ENCODE data around the gene TNFRSF6B.
"Not testable (repeated sequence)": the region's sequence is repeated elsewhere in the genome, so short reads cannot be mapped to it uniquely, and the experiment has no call there.

Gene TNFRSF6B

DNA sequence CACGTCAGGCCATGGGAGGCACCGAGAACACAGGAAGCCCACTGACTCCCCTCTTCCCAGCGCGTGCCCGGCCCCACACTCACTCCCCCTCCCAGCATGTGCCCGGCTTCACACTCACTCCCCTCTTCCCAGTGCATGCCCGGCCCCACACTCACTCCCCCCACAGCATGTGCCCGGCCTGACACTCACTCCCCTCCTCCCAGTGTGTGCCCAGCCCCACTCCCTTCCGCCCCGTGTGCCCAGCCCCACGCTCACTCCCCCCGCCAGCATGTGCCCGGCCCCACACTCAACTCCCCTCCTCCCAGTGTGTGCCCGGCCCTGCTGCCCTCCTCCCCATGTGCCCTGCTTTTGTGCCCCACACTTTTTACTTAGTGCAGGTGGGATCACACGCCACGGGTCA is 28.6 kb upstream of the TNFRSF6B start:
- no peaks in the 10 kb centered on the region for H3K36me3 ChIP-seq (ENCODE audit: low read length)
- H3K9me2 ChIP-seq (replicated peaks; ENCODE audit: insufficient read depth, low read length) = no peaks in the 10 kb centered on the region
- no peaks in the 10 kb centered on the region for H3K9me3 ChIP-seq (ENCODE audit: insufficient read depth, low read length)
- H3K27ac ChIP-seq (ENCODE audit: low read depth, low read length) = no peak overlapping the region
- H3K79me2 ChIP-seq (ENCODE audit: insufficient read depth, low read length) = no peaks in the 10 kb centered on the region
- no peak overlapping the region for H3K4me2 ChIP-seq (ENCODE audit: low read depth, low read length, poor library complexity, severe bottlenecking)
- H3K9ac ChIP-seq (ENCODE audit: low read length) = no peak overlapping the region
- no peak overlapping the region for H3K4me3 ChIP-seq (ENCODE audit: insufficient read depth, low read length, poor library complexity, severe bottlenecking)
- H3K27me3 ChIP-seq (ENCODE audit: low read length) = no peaks in the 10 kb centered on the region
- H2AFZ ChIP-seq (ENCODE audit: low read depth, low read length, severe bottlenecking) = no peak overlapping the region
- H4K20me1 ChIP-seq (ENCODE audit: low read depth, low read length) = no peaks in the 10 kb centered on the region
- no peaks in the 10 kb centered on the region for H3F3A ChIP-seq (ENCODE audit: insufficient read depth)
- no peak for TF ChIP-seq EZH2phosphoT487 (conservative IDR thresholded peaks at IDR 0.05; ENCODE audit: low read length)
- TF ChIP-seq, protein P1, sequence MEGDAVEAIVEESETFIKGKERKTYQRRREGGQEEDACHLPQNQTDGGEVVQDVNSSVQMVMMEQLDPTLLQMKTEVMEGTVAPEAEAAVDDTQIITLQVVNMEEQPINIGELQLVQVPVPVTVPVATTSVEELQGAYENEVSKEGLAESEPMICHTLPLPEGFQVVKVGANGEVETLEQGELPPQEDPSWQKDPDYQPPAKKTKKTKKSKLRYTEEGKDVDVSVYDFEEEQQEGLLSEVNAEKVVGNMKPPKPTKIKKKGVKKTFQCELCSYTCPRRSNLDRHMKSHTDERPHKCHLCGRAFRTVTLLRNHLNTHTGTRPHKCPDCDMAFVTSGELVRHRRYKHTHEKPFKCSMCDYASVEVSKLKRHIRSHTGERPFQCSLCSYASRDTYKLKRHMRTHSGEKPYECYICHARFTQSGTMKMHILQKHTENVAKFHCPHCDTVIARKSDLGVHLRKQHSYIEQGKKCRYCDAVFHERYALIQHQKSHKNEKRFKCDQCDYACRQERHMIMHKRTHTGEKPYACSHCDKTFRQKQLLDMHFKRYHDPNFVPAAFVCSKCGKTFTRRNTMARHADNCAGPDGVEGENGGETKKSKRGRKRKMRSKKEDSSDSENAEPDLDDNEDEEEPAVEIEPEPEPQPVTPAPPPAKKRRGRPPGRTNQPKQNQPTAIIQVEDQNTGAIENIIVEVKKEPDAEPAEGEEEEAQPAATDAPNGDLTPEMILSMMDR (IDR thresholded peaks at IDR 0.05; ENCODE audit: insufficient read depth, low read length, poor library complexity, severe bottlenecking) = no peak

DNA sequence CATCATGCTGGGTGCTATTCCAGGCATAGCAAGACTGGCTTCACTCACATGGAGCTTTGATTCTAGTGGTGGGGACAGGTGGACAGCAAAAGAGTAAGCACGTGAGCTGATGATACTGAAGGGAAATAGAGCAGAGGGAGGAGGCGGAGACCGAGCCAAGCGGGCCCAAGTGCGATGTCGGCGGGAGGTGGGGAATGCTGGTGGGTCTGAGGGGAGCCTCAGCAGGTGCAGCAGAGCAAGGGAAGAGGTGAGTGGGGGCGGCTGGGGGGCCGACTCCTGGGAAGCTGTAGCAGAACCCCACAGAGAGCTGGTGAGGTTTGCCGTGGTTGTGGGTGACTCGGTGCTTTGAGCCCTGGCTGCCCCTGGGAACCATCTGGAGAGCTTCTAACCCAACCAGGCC is 28.1 kb upstream of the TNFRSF6B start:
- Histone ChIP-seq H3K36me3 (ENCODE audit: low read length) (no peaks in the 10 kb centered on the region), H3F3A (ENCODE audit: insufficient read depth) (no peaks in the 10 kb centered on the region), H3K27ac (ENCODE audit: low read depth, low read length) (no peak overlapping the region), H4K20me1 (ENCODE audit: low read depth, low read length) (no peaks in the 10 kb centered on the region), H3K9ac (ENCODE audit: low read length) (no peak overlapping the region), H3K9me2 (replicated peaks; ENCODE audit: insufficient read depth, low read length) (no peaks in the 10 kb centered on the region), H3K27me3 (ENCODE audit: low read length) (no peaks in the 10 kb centered on the region), H3K4me2 (ENCODE audit: low read depth, low read length, poor library complexity, severe bottlenecking) (no peak overlapping the region), H3K79me2 (ENCODE audit: insufficient read depth, low read length) (no peaks in the 10 kb centered on the region), H3K9me3 (ENCODE audit: insufficient read depth, low read length) (no peaks in the 10 kb centered on the region), H3K4me3 (ENCODE audit: insufficient read depth, low read length, poor library complexity, severe bottlenecking) (no peak overlapping the region), H2AFZ (ENCODE audit: low read depth, low read length, severe bottlenecking) (no peak overlapping the region)
- TF ChIP-seq EZH2phosphoT487 (conservative IDR thresholded peaks at IDR 0.05; ENCODE audit: low read length) = no peak
- TF ChIP-seq, protein P1 (IDR thresholded peaks at IDR 0.05; ENCODE audit: insufficient read depth, low read length, poor library complexity, severe bottlenecking) = no peak

DNA sequence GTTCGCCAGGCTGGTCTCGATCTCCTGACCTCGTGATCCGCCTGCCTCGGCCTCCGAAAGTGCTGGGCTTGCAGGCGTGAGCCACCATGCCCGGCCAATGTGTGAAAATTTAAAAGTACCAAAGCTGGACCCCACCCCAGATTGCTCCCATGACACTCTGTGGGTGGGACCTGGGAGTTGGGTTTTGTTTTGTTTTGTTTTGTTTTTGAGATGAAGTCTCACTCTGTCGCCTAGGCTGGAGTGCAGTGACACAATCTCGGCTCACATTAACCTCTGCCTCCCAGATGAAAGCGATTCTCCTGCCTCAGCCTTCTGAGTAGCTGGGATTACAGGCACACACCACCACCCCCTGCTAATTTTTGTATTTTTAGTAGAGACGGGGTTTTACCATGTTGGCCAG is 24.8 kb upstream of the TNFRSF6B start:
- not testable (repeated sequence) for H3K79me2 ChIP-seq (ENCODE audit: insufficient read depth, low read length); H3K27me3 ChIP-seq (ENCODE audit: low read length); H3K9me3 ChIP-seq (ENCODE audit: insufficient read depth, low read length); H3K4me2 ChIP-seq (ENCODE audit: low read depth, low read length, poor library complexity, severe bottlenecking); H3K27ac ChIP-seq (ENCODE audit: low read depth, low read length); H4K20me1 ChIP-seq (ENCODE audit: low read depth, low read length); H3K9me2 ChIP-seq (replicated peaks; ENCODE audit: insufficient read depth, low read length); H2AFZ ChIP-seq (ENCODE audit: low read depth, low read length, severe bottlenecking); H3K9ac ChIP-seq (ENCODE audit: low read length); H3K4me3 ChIP-seq (ENCODE audit: insufficient read depth, low read length, poor library complexity, severe bottlenecking); H3K36me3 ChIP-seq (ENCODE audit: low read length); H3F3A ChIP-seq (ENCODE audit: insufficient read depth)

DNA sequence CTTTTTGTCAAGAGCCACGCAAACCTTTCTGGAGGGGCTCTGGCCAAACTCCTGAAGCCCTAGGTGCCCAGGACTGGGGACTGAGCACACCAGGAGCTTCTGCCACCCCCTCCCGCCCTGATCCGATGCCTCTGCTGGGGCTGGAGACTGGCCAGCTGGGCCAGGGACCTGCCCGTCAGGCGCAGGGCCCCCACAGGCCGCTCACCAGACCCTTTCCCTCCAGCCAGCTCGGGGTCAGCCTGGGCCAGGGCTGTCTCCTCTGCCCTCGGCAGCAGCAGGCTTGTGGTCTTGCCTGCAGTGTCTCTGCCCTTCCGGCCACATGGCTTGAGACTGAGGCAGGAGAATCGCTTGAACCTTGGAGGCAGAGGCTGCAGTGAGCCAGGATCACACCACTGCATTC is 23.8 kb upstream of the TNFRSF6B start:
- Histone ChIP-seq H3K9ac (ENCODE audit: low read length) (no peak overlapping the region), H3K9me2 (replicated peaks; ENCODE audit: insufficient read depth, low read length) (no peaks in the 10 kb centered on the region), H3K36me3 (ENCODE audit: low read length) (no peaks in the 10 kb centered on the region), H3K9me3 (ENCODE audit: insufficient read depth, low read length) (no peaks in the 10 kb centered on the region), H3K79me2 (ENCODE audit: insufficient read depth, low read length) (no peaks in the 10 kb centered on the region), H3K4me3 (ENCODE audit: insufficient read depth, low read length, poor library complexity, severe bottlenecking) (no peak overlapping the region), H3F3A (ENCODE audit: insufficient read depth) (no peaks in the 10 kb centered on the region), H3K27ac (ENCODE audit: low read depth, low read length) (no peak overlapping the region), H3K4me2 (ENCODE audit: low read depth, low read length, poor library complexity, severe bottlenecking) (no peak overlapping the region), H4K20me1 (ENCODE audit: low read depth, low read length) (no peaks in the 10 kb centered on the region), H2AFZ (ENCODE audit: low read depth, low read length, severe bottlenecking) (no peak overlapping the region), H3K27me3 (ENCODE audit: low read length) (no peaks in the 10 kb centered on the region)
- TF ChIP-seq, protein P1 (IDR thresholded peaks at IDR 0.05; ENCODE audit: insufficient read depth, low read length, poor library complexity, severe bottlenecking) = no peak
- no peak for TF ChIP-seq EZH2phosphoT487 (conservative IDR thresholded peaks at IDR 0.05; ENCODE audit: low read length)

All from SU-DHL-6 (cell line).